ENCODE data around the gene PHKB.

The PHKB gene

DNA sequence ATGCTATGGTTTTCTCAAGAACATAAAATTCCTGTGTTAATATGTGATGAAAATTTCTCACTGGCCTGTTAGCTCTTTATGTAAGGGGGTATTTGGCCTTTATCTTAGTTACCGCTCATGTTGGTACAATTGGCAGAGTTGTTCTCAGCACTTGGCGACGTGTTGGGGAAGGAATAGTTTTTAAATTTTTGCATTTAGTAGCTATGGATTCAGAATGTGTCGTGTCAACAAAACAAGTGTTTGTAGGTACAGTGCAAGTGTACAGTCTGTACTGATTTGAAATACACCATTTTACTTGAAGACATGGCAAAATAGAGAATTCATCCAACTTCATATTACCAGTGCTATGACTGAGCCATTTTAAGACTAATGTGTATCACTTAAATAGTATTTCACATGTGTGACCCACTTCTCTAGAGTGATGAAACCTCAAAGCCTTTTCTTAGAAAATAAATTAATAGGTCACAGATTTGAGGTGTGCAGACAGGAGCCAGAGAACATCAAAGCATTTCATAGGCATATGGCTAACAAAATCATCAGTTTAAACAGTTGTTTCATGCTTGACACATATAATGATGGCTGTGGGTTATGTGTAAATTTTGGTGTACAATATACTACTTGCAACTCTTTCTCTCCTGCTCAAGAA is 150.8 kb downstream of the PHKB start:
- TF ChIP-seq TAF1 (IDR thresholded peaks at IDR 0.05; ENCODE audit: borderline replicate concordance, insufficient read depth, low read length) (no peak), REST (IDR thresholded peaks at IDR 0.05; ENCODE audit: insufficient read depth in 1 of 2, low read depth in 2 of 2, low read length in 2 of 2) (no peak), FOXP2 (optimal IDR thresholded peaks at IDR 0.05; ENCODE audit: borderline replicate concordance, extremely low read depth, extremely low read length, insufficient read depth) (no peak), SIN3A (IDR thresholded peaks at IDR 0.05; ENCODE audit: borderline replicate concordance, insufficient read depth, low read length) (no peak), POLR2AphosphoS5 (IDR thresholded peaks at IDR 0.05; ENCODE audit: low read depth, low read length) (no peak)

GRCh38 chr16:47612711-47613110 is 151.6 kb downstream of the PHKB start:
- TF ChIP-seq TAF1 (IDR thresholded peaks at IDR 0.05; ENCODE audit: borderline replicate concordance, insufficient read depth, low read length) (no peak), FOXP2 (optimal IDR thresholded peaks at IDR 0.05; ENCODE audit: borderline replicate concordance, extremely low read depth, extremely low read length, insufficient read depth) (no peak), REST (IDR thresholded peaks at IDR 0.05; ENCODE audit: insufficient read depth in 1 of 2, low read depth in 2 of 2, low read length in 2 of 2) (no peak), SIN3A (IDR thresholded peaks at IDR 0.05; ENCODE audit: borderline replicate concordance, insufficient read depth, low read length) (no peak), POLR2AphosphoS5 (IDR thresholded peaks at IDR 0.05; ENCODE audit: low read depth, low read length) (no peak)

DNA sequence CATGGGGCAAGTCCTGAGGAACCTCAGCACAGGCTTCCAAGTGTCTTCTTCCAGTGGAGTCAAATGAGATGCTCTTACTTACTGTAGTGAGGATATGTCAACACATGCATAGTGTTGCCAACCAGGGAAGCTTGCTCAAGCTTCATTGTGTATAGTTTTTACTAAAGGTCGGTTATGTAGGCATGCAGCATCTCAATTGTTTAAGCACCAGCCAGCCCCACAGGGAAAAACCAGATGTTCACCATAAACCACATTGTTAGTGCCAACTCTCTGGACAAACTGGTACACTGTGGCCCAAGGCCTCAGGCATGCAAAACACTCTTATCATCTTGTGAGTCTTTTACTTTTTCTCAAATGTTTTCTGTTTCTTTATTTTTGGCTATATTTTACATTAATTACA is 152.1 kb downstream of the PHKB start:
- TF ChIP-seq TAF1 (IDR thresholded peaks at IDR 0.05; ENCODE audit: borderline replicate concordance, insufficient read depth, low read length), result no peak
- no peak for TF ChIP-seq REST (IDR thresholded peaks at IDR 0.05; ENCODE audit: insufficient read depth in 1 of 2, low read depth in 2 of 2, low read length in 2 of 2)
- no peak for TF ChIP-seq FOXP2 (optimal IDR thresholded peaks at IDR 0.05; ENCODE audit: borderline replicate concordance, extremely low read depth, extremely low read length, insufficient read depth)
- no peak for TF ChIP-seq POLR2AphosphoS5 (IDR thresholded peaks at IDR 0.05; ENCODE audit: low read depth, low read length)
- TF ChIP-seq SIN3A (IDR thresholded peaks at IDR 0.05; ENCODE audit: borderline replicate concordance, insufficient read depth, low read length), result no peak

DNA sequence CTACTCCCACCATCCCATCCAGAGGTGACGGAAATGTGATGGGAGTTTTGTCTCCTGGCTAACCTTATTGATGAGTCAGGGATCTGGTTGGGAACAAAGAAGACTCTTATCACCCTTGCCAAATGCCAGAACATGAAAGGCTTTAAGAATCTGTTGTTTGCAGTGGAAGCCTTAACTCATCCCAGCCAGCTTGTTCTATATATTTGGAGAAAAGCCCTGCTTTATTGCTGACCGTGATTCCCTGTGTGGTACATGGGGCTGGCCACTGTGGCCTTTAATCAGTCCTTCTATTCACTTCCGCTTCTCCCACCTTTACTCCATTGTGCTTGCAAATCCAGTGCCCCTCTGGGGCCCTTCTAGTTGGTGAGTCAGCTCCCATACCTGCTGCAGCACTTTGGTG is 156.6 kb downstream of the PHKB start:
- no peak for TF ChIP-seq POLR2AphosphoS5 (IDR thresholded peaks at IDR 0.05; ENCODE audit: low read depth, low read length)
- TF ChIP-seq REST (IDR thresholded peaks at IDR 0.05; ENCODE audit: insufficient read depth in 1 of 2, low read depth in 2 of 2, low read length in 2 of 2), result no peak
- no peak for TF ChIP-seq TAF1 (IDR thresholded peaks at IDR 0.05; ENCODE audit: borderline replicate concordance, insufficient read depth, low read length)

All from PFSK-1 (cell line).